Uterus (tissue), 2 donors: Measurements from ENCODE around the gene UCP3.

Experiments
- CTCF ChIP-seq, 4 experiments: fragments of 200-600 bp in 2 of 4; fragments of 450-650 bp in 2 of 4; sonication (generic) in 2 of 4; IDR thresholded peaks; one replicate each; pipeline ENCODE4 v1.5.1; 2016 to 2019; ENCODE audit warnings: antibody characterized with exemption in 4 of 4, mild to moderate bottlenecking in 2 of 4, moderate library complexity in 1 of 4
- POLR2A ChIP-seq, 2 donors: fragments of 450-650 bp; IDR thresholded peaks; one replicate each; pipeline ENCODE4 v1.6.1; 2016; ENCODE audit warnings: antibody characterized with exemption in 2 of 2, mild to moderate bottlenecking in 1 of 2, moderate library complexity in 1 of 2

- no peak for TF ChIP-seq POLR2A (IDR thresholded peaks at IDR 0.05)
- TF ChIP-seq CTCF (IDR thresholded peaks at IDR 0.05) = no peak
Measured at GRCh38 chr11:74004759-74005615, 3.9 kb downstream of the UCP3 start.
